NCI-H524 treated with DMSO at 0.1 percent for 48 hours (cell line): ENCODE results near the gene RNF180.

ENCODE experiments used
- DNase-seq: peaks from one replicate; lab custom pipeline; 2025; lab: John Stamatoyannopoulos, UW

Gene RNF180

GRCh38 chr5:64165500-64166200, at the start of gene RNF180:
Gene RNF180, plus strand, starts transcription at chr5:64165843. Its CDS starts 34,965 bp downstream, at chr5:64200808.
- DNase-seq = no peak

- no peak for DNase-seq
Measured at GRCh38 chr5:64125521-64125920, 40.1 kb upstream of the RNF180 start.

DNA sequence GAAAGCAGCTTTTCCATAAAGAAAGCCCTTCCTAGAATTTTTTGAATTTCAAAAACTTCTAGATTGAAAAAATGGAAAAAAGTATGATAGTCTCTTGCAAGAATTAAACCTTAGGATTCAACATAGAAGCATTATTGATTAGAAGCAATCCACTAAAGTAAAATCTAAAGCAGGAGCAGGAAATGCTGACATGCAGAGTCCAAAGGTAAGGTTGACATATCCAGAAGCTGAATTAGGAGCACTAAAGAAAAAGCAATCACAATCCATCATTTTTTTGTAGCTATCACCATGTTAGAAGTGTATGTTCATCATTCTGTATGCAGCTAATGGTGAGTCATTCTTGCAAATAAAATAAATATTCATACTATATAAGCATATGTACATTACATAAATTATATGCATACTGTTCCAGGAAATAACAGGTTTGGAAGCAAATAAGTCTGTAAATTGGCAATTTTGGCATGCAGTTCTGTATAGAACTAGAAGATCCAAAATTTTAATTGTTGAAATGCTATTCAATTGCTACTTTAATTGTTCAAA, 39.4 kb upstream of the RNF180 start:
- DNase-seq = no peak

GRCh38 chr5:64140018-64140417, 25.6 kb upstream of the RNF180 start:
- DNase-seq = no peak

- no peak for DNase-seq
Measured at GRCh38 chr5:64144425-64145215, 21.0 kb upstream of the RNF180 start.

DNA sequence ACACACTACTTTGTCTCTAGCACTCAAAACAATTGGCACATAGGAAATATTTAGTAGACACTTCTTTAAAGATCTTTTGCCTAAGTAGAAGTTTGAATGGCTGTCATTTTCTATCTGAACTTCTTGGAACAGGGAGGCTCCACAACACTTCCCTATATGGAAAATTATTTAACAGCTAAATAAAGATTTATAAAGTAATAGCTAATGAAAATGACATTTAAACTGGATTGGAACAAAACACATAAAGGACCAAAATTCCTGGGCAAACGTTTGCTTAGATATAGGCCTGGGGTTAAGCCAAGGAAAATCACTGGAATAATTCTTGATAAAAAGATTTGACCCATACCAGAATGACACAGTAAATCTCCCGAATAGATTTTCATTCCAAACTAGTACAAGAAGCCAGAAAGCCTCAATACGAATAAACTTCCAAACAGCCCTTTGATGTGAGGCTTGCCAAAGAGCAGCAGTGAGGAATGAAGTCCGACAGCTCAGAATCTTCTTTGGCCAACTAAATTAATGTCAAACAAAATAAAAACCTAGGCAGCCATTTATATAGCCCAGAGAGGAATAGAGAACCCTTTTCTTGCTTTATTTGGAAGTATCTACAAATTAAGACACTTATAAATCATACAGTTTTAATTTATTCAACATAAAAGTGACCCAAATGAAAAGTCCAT, 20.3 kb upstream of the RNF180 start:
- no peak for DNase-seq

- no peak for DNase-seq
Measured at GRCh38 chr5:64147379-64147778, 18.3 kb upstream of the RNF180 start.

GRCh38 chr5:64147849-64148441, 17.7 kb upstream of the RNF180 start:
- DNase-seq = no peak

DNA sequence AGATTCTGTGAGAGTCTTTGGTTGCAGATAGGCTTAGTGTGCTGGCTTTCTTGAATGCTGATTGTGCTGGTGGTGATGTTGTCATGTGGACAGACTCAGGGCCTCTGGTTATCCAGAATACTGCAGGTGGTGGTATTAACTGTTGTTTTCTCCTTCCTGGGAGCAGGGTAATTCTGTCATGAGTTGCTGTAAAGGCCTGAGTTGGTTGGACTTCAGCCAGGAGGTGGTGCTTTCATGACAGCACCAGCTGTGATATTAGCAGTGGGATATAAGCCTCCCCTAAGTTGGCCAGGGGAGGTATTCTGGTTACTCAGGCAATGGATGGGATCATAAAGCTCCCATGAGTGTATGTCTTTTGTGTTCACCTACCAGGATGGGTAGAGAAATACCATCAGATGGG, 16.4 kb upstream of the RNF180 start:
- DNase-seq = peak; percentile 29

DNA sequence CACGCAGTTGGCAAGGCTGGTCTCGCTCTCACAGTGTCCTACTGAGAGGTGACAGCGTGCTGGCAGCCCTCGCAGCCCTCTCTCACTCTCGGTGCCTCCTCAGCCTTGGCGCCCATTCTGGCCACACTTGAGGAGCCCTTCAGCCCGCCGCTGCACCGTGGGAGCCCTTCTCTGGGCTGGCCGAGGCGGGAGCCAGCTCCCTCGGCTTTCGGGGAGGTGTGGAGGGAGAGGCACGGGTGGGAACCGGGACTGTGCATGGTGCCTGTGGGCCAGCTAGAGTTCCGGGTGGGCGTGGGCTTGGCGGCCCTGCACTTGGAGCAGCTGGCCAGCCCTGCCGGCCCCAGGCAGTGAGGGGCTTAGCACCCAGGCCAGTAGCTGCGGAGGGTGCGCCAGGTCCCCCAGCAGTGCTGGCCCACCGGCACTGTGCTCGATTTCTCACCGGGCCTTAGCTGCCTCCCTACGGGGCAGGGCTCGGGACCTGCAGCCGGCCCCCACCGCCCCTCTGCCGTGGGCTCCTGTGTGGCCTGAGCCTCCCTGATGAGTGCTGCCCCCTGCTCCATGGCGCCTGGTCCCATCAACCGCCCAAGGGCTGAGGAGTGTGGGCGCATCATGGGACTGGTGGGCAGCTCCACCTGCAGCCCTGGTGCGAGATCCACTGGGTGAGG, 15.7 kb upstream of the RNF180 start:
- DNase-seq = no peak

GRCh38 chr5:64156261-64156660, 9.4 kb upstream of the RNF180 start:
- DNase-seq = no peak

GRCh38 chr5:64158827-64159226, 6.8 kb upstream of the RNF180 start:
- DNase-seq = no peak

GRCh38 chr5:64160201-64160600, 5.4 kb upstream of the RNF180 start:
- no peak for DNase-seq

GRCh38 chr5:64161420-64161819, 4.2 kb upstream of the RNF180 start:
- DNase-seq = no peak

DNA sequence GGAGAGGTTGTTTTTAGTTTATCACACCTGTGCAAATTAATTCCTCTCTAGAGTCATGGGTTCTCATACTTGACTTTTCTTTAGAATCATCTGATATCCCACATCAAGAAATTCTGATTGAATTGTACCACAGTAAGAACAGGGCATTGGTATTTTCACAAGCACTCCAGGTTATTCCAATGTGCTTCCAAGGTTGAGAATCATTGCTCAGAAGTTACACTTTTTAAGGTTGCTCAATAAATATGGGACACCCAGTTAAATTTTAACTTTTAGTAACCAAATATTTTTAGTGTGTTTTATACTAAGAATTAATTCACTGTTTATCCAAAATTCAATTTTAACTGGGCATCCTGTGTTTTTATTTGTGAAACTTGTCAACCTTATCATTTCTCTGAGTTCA, 2.5 kb upstream of the RNF180 start:
- no peak for DNase-seq

GRCh38 chr5:64163746-64164145, 1.9 kb upstream of the RNF180 start:
- no peak for DNase-seq

DNA sequence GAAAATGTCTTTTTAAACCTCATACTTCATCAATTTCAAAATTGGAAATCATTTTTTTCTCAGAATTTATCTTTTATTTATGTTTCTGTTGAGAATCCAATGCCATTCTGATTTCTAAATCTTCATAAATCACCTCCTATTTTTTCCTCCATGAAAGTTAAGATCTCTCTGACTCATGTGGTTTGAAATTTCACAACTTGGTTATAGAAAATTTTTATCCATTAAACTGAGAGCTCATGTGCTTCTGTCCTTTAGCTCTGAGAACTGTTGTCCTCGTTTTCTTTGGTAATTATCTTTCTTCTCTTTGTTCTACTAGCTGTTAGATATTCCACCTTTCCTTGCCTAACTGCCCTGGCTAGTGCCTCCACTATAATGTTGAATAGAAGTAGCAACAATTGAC, 1.5 kb upstream of the RNF180 start:
- no peak for DNase-seq

DNA sequence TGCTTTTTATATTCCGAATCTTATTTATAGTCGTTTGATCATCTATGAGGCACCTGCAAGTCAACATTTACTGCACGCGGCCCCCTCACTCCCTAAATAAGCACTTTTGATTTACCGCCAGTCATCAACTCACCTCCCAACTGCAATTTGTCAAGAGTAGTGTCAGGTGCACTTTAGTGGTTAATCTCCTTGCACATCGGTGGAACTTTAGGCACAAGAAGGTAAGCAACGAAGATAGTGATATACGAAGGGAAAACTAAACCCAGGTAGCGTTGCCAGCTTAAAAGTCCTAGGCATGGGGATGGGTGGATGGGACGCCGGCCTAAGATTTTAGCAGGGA, 513 bp upstream of the RNF180 start:
- no peak for DNase-seq

GRCh38 chr5:64166201-64166959, 737 bp downstream of the RNF180 start:
- DNase-seq = no peak

DNA sequence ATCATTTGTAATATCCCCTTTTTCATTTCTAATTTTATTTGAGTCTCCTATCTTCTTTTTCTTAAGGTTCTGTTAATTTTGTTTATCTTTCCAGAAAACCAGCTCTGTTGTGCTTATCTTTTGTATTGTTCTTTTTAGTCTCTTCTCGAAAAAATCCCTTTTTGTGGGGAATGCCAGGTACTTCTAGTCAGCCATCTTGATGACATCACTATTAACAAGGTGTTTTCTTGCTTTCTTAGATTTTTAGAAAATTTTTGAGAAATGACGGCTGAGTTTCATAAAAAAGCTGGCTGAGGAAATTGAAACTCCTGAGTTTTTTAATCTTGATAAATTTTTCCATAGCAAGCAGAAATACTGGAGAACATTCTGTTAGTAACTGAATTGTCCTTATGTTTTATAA, 10.7 kb downstream of the RNF180 start:
- no peak for DNase-seq

DNA sequence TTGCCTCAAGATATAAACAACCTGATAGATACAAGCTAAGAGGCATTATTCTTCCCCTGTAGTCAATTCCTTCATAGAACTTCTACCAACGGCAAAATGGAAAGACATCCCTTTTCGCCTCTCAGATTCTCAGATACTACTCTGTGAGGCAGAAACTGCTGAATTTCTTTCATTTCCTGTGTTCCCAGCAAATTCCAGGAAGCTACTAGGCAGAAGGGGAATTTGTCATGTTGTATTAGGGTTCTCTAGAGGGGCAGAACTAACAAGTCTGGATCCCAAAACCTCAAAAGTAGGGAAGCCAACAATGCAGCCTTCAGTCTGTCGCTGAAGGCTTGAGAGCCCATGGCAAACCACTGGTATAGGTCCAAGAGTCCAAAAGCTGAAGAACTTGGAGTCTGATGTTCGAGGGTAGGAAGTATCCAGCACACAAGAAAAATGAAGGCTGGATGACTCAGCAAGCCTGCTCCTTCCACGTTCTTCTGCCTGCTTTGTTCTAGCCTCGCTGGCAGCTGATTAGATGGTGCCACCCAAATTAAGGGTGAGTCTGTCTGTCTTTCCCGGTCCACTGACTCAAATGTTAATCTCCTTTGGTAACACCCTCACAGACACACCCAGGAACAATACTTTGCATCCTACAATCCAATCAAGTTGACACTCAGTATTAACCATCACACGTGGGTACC, 15.2 kb downstream of the RNF180 start:
- no peak for DNase-seq
